Central memory CD4-positive, alpha-beta T cell (primary cell): ENCODE measurements around the gene RUVBL2.
"Not testable (repeated sequence)": the region's sequence is repeated elsewhere in the genome, so short reads cannot be mapped to it uniquely, and the experiment has no call there.

Experiments used
- DNase-seq: peaks from one replicate; pipeline ENCODE4 v3.0.0; 2022

The RUVBL2 gene

GRCh38 chr19:49018388-49019241 lies 24.9 kb downstream of the RUVBL2 start:
- DNase-seq = peak; percentile 27

- DNase-seq = peak; percentile 40
Measured at GRCh38 chr19:49019242-49019932, 25.7 kb downstream of the RUVBL2 start.

GRCh38 chr19:49020342-49020741 lies 26.7 kb downstream of the RUVBL2 start:
- DNase-seq = no peak

DNA sequence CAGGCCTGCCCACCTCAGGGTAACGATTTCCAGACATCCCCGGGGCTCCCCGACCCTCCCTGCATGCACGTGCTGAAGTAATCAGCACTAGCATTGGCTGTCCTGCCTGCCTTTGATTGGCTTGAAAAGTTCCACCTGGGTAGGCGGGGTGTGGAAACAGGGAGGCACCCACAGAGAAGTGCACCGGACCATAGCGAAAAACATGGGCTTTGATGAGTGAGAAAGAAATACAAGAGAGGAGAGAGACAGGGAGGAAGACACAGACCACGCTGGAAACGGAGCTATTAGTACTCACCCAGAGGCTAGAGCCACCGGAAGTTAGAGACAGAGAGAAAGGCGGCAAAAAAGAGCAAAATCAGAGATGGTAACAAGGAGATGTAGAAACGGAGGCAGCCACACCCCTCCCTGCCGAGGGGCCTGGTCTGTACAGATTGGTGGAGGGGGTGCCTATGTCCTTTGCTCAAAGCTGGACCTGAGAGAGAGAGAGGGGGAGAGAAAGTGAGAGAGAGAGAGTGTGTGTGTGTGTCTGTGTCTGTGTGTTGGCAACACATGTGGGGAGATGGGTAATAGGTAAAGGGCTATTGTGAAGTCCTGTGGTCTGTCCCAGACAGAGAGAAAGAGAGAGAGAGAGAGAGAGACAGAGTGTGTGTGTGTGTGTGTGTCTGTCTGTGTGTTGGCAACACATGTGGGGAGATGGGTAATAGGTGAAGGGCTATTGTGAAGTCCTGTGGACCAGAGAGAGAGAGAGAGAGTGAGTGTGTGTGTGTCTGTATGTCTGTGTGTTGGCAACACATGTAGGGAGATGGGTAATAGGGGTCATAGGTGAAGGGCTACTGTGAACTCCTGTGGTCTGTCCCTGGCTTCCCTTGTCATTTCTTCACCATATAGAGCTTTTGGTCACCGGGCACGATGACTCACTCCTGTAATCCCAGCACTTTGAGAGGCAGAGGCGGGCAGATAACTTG lies 27.5 kb downstream of the RUVBL2 start:
- no peak for DNase-seq

- no peak for DNase-seq
Measured at GRCh38 chr19:49022116-49022515, 28.4 kb downstream of the RUVBL2 start.

GRCh38 chr19:49024233-49024632 lies 30.5 kb downstream of the RUVBL2 start, which contains the start of gene CGB3:
CGB3 (minus strand) TSS chr19:49024333; CDS start chr19:49023971, 362 bp downstream.
- DNase-seq = not testable (repeated sequence)

DNA sequence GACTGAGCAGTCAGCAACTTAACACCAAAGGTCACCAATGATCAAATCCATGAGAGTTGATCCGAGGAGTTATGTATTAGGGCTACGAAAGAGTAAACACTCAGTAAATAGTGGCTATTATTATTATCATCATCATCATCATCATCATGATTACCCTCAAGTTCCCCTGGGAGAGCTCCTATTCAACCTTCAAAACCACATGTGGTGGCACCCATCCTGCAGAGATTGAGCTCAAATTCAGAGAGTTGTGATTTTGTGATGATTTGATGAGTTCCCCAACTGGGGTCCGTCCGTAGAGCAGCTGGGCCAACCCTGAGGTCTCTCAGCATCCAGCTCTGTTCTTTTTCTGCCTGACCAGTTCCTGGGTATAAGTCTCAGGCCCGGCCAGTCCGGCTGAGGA lies 31.4 kb downstream of the RUVBL2 start:
- not testable (repeated sequence) for DNase-seq

- not testable (repeated sequence) for DNase-seq
Measured at GRCh38 chr19:49025599-49025998, 31.9 kb downstream of the RUVBL2 start.

GRCh38 chr19:49028686-49029085 lies 35.0 kb downstream of the RUVBL2 start:
- not testable (repeated sequence) for DNase-seq

DNA sequence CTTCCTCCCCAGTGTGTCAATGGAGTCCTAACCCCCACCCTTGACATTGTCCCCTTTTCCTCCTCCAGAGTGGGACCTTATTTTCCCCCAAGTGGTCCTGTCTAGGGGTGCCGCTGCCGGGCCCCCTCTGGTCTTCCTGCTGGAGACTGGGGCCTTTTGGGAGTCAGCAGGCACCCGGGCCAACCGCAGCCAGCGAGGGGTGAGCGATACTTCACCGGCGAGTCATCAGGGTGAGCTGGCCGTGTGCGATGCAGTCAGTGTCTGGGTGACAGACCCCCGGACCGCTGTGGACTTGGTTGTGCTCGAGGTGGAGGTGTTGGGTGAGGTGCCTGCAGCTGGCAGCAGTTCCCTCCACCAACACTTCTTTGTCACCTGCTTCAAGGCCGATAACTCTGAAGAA lies 36.1 kb downstream of the RUVBL2 start:
- not testable (repeated sequence) for DNase-seq

DNA sequence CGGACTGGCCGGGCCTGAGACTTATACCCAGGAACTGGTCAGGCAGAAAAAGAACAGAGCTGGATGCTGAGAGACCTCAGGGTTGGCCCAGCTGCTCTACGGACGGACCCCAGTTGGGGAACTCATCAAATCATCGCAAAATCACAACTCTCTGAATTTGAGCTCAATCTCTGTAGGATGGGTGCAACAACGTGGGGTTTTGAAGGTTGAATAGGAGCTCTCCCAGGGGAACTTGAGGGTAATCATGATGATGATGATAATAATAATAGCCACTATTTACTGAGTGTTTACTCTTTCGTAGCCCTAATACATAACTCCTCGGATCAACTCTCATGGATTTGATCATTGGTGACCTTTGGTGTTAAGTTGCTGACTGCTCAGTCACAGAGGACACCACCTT lies 36.6 kb downstream of the RUVBL2 start:
- not testable (repeated sequence) for DNase-seq

DNA sequence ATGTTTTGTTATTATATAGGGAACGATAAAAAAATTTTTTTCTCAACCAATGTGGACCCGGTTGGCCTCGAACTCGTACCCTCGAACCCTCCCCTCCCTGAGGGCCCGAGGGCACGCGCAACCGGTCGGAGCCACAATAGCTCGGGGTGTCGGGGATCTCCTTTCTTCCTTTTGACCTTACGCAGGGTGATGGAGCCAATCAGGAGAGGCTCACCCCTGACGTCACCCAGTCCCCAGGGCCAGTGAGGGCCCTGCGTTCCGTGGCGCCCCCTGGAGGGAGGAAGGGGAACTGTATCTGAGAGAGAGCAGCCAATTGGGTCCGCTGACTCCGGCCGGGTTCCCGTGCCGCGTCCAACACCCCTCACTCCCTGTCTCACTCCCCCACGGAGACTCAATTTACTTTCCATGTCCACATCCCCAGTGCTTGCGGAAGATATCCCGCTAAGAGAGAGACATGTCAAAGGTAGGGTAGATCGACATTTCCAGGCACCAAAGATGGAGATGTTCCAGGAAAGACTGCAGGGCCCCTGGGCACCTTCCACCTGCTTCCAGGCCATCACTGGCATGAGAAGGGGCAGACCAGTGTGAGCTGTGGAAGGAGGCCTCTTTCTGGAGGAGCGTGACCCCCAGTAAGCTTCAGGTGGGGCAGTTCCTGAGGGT lies 38.1 kb downstream of the RUVBL2 start, which contains the start of gene CGB2:
CGB2 (plus strand) TSS at position 249 of the 660 bp plus-strand sequence; CDS start at position 455, 206 bp downstream.
- DNase-seq = peak; percentile 51

GRCh38 chr19:49036815-49037214 lies 43.1 kb downstream of the RUVBL2 start, which contains the start of gene CGB1:
CGB1 (minus strand) TSS chr19:49036895; CDS start chr19:49036711, 184 bp downstream.
- not testable (repeated sequence) for DNase-seq

DNA sequence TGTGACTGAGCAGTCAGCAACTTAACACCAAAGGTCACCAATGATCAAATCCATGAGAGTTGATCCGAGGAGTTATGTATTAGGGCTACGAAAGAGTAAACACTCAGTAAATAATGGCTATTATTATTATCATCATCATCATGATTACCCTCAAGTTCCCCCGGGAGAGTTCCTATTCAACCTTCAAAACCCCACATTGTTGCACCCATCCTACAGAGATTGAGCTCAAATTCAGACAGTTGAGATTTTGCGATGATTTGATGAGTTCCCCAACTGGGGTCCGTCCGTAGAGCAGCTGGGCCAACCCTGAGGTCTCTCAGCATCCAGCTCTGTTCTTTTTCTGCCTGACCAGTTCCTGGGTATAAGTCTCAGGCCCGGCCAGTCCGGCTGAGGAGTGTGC lies 44.4 kb downstream of the RUVBL2 start:
- not testable (repeated sequence) for DNase-seq

- not testable (repeated sequence) for DNase-seq
Measured at GRCh38 chr19:49038557-49039276, 45.0 kb downstream of the RUVBL2 start.

GRCh38 chr19:49039736-49040135 lies 46.0 kb downstream of the RUVBL2 start:
- DNase-seq = not testable (repeated sequence)

GRCh38 chr19:49042177-49042576 lies 48.5 kb downstream of the RUVBL2 start:
- DNase-seq = no peak

DNA sequence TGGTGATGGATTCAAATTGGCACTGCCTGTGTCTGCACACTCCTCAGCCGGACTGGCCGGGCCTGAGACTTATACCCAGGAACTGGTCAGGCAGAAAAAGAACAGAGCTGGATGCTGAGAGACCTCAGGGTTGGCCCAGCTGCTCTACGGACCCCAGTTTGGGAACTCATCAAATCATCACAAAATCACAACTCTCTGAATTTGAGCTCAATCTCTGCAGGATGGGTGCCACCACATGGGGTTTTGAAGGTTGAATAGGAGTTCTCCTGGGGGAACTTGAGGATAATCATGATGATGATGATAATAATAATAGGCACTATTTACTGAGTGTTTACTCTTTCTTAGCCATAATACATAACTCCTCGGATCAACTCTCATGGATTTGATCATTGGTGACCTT lies 49.0 kb downstream of the RUVBL2 start:
- DNase-seq = not testable (repeated sequence)

GRCh38 chr19:49043548-49043947 lies 49.9 kb downstream of the RUVBL2 start, which contains the start of gene CGB5:
CGB5 (plus strand) TSS chr19:49043848; CDS start chr19:49044210, 362 bp downstream.
- DNase-seq = not testable (repeated sequence)

DNA sequence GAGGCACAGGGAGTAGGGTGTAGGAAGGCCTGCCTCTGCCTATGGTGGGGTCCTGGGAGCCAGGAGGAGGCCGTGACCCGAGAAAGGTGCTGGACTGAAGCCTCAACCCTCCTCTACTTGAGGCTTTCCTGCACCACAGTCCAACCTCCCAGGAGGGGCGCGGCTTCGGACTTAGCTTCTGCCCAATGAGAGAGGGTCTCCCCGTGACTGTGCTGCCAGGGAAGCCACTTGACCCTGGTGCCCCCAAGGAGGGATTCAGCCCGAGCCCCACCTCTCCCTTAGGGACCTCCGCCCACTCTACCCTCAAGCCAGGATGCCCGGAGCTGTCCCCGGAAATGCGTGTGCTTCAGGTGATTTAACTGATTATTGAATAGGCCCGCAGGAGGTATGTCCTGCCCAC lies 55.3 kb downstream of the RUVBL2 start, which contains the start of gene CGB8:
CGB8 (minus strand) TSS at position 101 of the 400 bp plus-strand sequence. CDS start 372 bp downstream, outside the sequence.
- DNase-seq = not testable (repeated sequence)

- not testable (repeated sequence) for DNase-seq
Measured at GRCh38 chr19:49049834-49050233, 56.1 kb downstream of the RUVBL2 start.
